ENCODE results near the gene EFNB2. TPM values are rescaled to one million over a fixed set of nuclear protein-coding genes. Genes with fewer than 3 reads are reported as not detected.

The EFNB2 gene
- total RNA-seq, 1 experiment from 2014 or later: 0.07 TPM

GRCh38 chr13:106537521-106537920 is 2.1 kb upstream of the EFNB2 start:
- no peaks in the 10 kb centered on the region for H3K79me2 ChIP-seq (ENCODE audit: low read length)
- H3K4me1 ChIP-seq (ENCODE audit: low read length): peaks cover 12% of the 10 kb centered on the region
- H3K9me3 ChIP-seq (ENCODE audit: low read length): no peaks in the 10 kb centered on the region
- no peaks in the 10 kb centered on the region for H3K9me2 ChIP-seq (replicated peaks; ENCODE audit: insufficient read depth, low read length)
- H3K27ac ChIP-seq (ENCODE audit: low read length): no peak overlapping the region
- no peak overlapping the region for H2AFZ ChIP-seq (ENCODE audit: low read length)
- no peak for DNase-seq
- no peaks in the 10 kb centered on the region for H3K27me3 ChIP-seq (ENCODE audit: low read length)
- H3K4me2 ChIP-seq (ENCODE audit: low read depth, low read length, poor library complexity, severe bottlenecking): no peak overlapping the region
- H3K4me3 ChIP-seq (ENCODE audit: low read length): no peak overlapping the region
- peaks cover 18% of the 10 kb centered on the region; the same call in 1 of the 2 replicates for H3K36me3 ChIP-seq (ENCODE audit: insufficient read depth, low read length)
- H3K9ac ChIP-seq (ENCODE audit: low read length): no peak overlapping the region
- peaks cover 12% of the 10 kb centered on the region; the same call in 1 of the 2 replicates for H4K20me1 ChIP-seq (ENCODE audit: insufficient read depth, low read depth, low read length)

GRCh38 chr13:106536244-106537034 is 977 bp upstream of the EFNB2 start:
- Histone ChIP-seq H4K20me1 (ENCODE audit: insufficient read depth, low read depth, low read length) (peaks cover 12% of the 10 kb centered on the region; the same call in 1 of the 2 replicates), H3K36me3 (ENCODE audit: insufficient read depth, low read length) (peaks cover 8% of the 10 kb centered on the region; the same call in 1 of the 2 replicates), H3K4me2 (ENCODE audit: low read depth, low read length, poor library complexity, severe bottlenecking) (peak overlapping the region; percentile 99), H3K4me3 (ENCODE audit: low read length) (peak overlapping the region; percentile 73), H3K27ac (ENCODE audit: low read length) (no peak overlapping the region), H3K9me3 (ENCODE audit: low read length) (no peaks in the 10 kb centered on the region), H3K79me2 (ENCODE audit: low read length) (no peaks in the 10 kb centered on the region), H3K4me1 (ENCODE audit: low read length) (peaks cover 12% of the 10 kb centered on the region), H2AFZ (ENCODE audit: low read length) (peak overlapping the region; percentile 81), H3K9ac (ENCODE audit: low read length) (peak overlapping the region; percentile 69), H3K9me2 (replicated peaks; ENCODE audit: insufficient read depth, low read length) (no peaks in the 10 kb centered on the region), H3K27me3 (ENCODE audit: low read length) (no peaks in the 10 kb centered on the region)
- peak; percentile 95 for DNase-seq

GRCh38 chr13:106534639-106535551 is 567 bp downstream of the EFNB2 start:
- Histone ChIP-seq H3K27ac (ENCODE audit: low read length) (no peak overlapping the region), H2AFZ (ENCODE audit: low read length) (no peak overlapping the region), H3K27me3 (ENCODE audit: low read length) (no peaks in the 10 kb centered on the region), H3K9ac (ENCODE audit: low read length) (no peak overlapping the region), H3K9me2 (replicated peaks; ENCODE audit: insufficient read depth, low read length) (no peaks in the 10 kb centered on the region), H3K9me3 (ENCODE audit: low read length) (no peaks in the 10 kb centered on the region), H4K20me1 (ENCODE audit: insufficient read depth, low read depth, low read length) (peaks cover 9% of the 10 kb centered on the region; the same call in 1 of the 2 replicates), H3K4me2 (ENCODE audit: low read depth, low read length, poor library complexity, severe bottlenecking) (peak overlapping the region; percentile 99), H3K4me3 (ENCODE audit: low read length) (peak overlapping the region; percentile 47; the same call in 1 of the 2 replicates), H3K36me3 (ENCODE audit: insufficient read depth, low read length) (no peaks in the 10 kb centered on the region), H3K79me2 (ENCODE audit: low read length) (no peaks in the 10 kb centered on the region), H3K4me1 (ENCODE audit: low read length) (peaks cover 12% of the 10 kb centered on the region)
- DNase-seq: no peak

GRCh38 chr13:106533943-106534638 is 1.4 kb downstream of the EFNB2 start:
- no peak for DNase-seq
- H2AFZ ChIP-seq (ENCODE audit: low read length): no peak overlapping the region

GRCh38 chr13:106533101-106533942 is 2.1 kb downstream of the EFNB2 start:
- DNase-seq: no peak
- Histone ChIP-seq H3K9me3 (ENCODE audit: low read length) (no peaks in the 10 kb centered on the region), H3K4me3 (ENCODE audit: low read length) (no peak overlapping the region), H3K27me3 (ENCODE audit: low read length) (no peaks in the 10 kb centered on the region), H3K27ac (ENCODE audit: low read length) (no peak overlapping the region), H3K9me2 (replicated peaks; ENCODE audit: insufficient read depth, low read length) (no peaks in the 10 kb centered on the region), H3K9ac (ENCODE audit: low read length) (no peak overlapping the region), H2AFZ (ENCODE audit: low read length) (no peak overlapping the region), H3K4me2 (ENCODE audit: low read depth, low read length, poor library complexity, severe bottlenecking) (no peak overlapping the region), H3K36me3 (ENCODE audit: insufficient read depth, low read length) (no peaks in the 10 kb centered on the region), H4K20me1 (ENCODE audit: insufficient read depth, low read depth, low read length) (0 out of 2 replicates have a peak, but pooled peaks cover 4% of the 10 kb centered on the region), H3K79me2 (ENCODE audit: low read length) (no peaks in the 10 kb centered on the region), H3K4me1 (ENCODE audit: low read length) (peaks cover 12% of the 10 kb centered on the region)

More at GRCh38 chr13:106533943-106534638, 1.4 kb downstream of the EFNB2 start:
- Histone ChIP-seq H3K27ac (ENCODE audit: low read length) (no peak overlapping the region), H3K4me3 (ENCODE audit: low read length) (no peak overlapping the region), H3K27me3 (ENCODE audit: low read length) (no peaks in the 10 kb centered on the region), H3K9ac (ENCODE audit: low read length) (no peak overlapping the region), H3K36me3 (ENCODE audit: insufficient read depth, low read length) (no peaks in the 10 kb centered on the region), H3K9me3 (ENCODE audit: low read length) (no peaks in the 10 kb centered on the region), H3K9me2 (replicated peaks; ENCODE audit: insufficient read depth, low read length) (no peaks in the 10 kb centered on the region), H4K20me1 (ENCODE audit: insufficient read depth, low read depth, low read length) (peaks cover 6% of the 10 kb centered on the region; the same call in 1 of the 2 replicates), H3K79me2 (ENCODE audit: low read length) (no peaks in the 10 kb centered on the region), H3K4me2 (ENCODE audit: low read depth, low read length, poor library complexity, severe bottlenecking) (no peak overlapping the region), H3K4me1 (ENCODE audit: low read length) (peaks cover 12% of the 10 kb centered on the region)

- H3K4me1 ChIP-seq (ENCODE audit: low read length): peaks cover 12% of the 10 kb centered on the region
- H3K79me2 ChIP-seq (ENCODE audit: low read length): no peaks in the 10 kb centered on the region
- no peak overlapping the region for H3K9ac ChIP-seq (ENCODE audit: low read length)
- no peak overlapping the region for H3K27ac ChIP-seq (ENCODE audit: low read length)
- no peak overlapping the region for H3K4me2 ChIP-seq (ENCODE audit: low read depth, low read length, poor library complexity, severe bottlenecking)
- no peaks in the 10 kb centered on the region for H3K9me3 ChIP-seq (ENCODE audit: low read length)
- H3K36me3 ChIP-seq (ENCODE audit: insufficient read depth, low read length): no peaks in the 10 kb centered on the region
- H2AFZ ChIP-seq (ENCODE audit: low read length): no peak overlapping the region
- H3K27me3 ChIP-seq (ENCODE audit: low read length): no peaks in the 10 kb centered on the region
- no peaks in the 10 kb centered on the region for H3K9me2 ChIP-seq (replicated peaks; ENCODE audit: insufficient read depth, low read length)
- H3K4me3 ChIP-seq (ENCODE audit: low read length): no peak overlapping the region
- H4K20me1 ChIP-seq (ENCODE audit: insufficient read depth, low read depth, low read length): 0 out of 2 replicates have a peak, but pooled peaks cover 4% of the 10 kb centered on the region
- no peak for DNase-seq
Measured at GRCh38 chr13:106532111-106532929, 3.1 kb downstream of the EFNB2 start.

Measured in Karpas-422 (cell line).